Measurements from ENCODE around the gene TLR6.

Gene TLR6

GRCh38 chr4:38868059-38868960 is 11.7 kb upstream of the TLR6 start:
- DNase-seq, result no peak

DNA sequence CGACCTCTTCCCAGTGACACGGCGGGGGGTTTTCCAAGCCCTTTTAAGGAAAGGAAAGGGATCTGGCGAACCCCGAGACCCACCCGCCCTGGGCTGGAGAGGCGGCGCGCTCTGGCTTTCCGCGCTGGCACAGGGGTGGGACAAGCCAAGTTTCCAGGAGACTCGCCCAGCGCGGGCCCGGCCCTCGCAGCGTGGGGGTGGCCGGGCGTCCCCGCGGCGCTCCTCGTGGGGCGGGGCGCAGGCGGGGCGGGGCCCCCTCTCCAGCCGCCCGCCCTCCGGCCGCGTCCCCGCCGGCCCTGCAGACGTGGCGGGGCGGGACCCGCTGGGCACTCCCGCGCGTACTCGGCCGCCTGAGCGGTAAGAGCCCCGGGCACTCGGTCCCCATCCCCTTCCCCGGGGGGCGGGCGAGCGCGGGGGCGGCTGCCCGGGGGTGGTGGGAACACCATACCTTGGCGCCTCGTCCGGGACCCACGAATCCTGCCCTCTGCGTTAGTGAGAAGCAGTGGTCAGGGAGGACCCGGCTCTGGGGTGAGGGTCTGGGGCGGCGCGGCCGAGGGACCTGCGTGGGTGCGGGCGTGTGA is 11.0 kb upstream of the TLR6 start, which contains the start of gene FAM114A1:
TSS of gene FAM114A1 (plus strand) at position 329 of the 581 bp plus-strand sequence. CDS start 10,273 bp downstream, outside the sequence.
- peak in 1 of 4 experiments; percentile 22 for DNase-seq

GRCh38 chr4:38866973-38867477 is 10.4 kb upstream of the TLR6 start:
- DNase-seq, result no peak

DNA sequence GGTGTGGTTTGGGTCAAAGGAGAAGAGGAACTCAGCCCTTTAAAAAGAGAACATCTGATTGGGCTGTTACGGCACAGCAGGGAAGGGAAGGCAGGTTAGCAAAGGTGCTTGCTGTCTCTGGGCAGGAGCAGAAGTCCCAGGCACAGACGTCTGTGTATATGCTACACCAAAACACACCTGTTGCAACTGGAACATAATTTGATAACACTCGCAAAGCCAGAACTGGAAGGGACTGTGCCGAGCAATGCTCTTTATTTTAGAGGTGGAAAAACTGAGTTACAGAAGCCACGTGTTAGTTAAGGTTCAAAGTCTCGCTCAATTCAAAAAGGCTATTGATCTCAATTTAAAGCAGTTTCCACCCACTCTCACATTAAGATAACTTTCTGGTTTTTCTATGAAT is 8.8 kb upstream of the TLR6 start:
- DNase-seq, result no peak

DNA sequence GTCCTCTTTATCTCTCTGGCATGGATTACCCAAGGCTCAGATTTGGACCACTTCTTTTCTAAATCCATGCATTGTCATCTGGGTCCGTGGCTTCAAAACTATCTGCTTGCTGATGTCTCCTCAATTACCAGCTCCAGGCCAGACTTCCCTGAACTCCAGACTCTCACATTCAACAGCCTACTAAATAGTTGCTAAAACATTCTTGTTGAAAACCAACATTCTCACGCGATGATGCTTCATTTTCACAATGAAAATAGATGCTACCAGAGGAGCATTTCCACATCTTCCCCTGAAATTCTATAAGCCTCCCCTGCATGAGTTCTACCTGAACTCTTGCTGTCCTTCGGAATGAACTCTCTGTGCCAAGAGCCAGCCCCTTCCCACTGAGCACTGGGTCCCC is 5.2 kb upstream of the TLR6 start:
- DNase-seq, result no peak

- DNase-seq, result peak in 2 of 4 experiments; percentile 9 to 26
Observed at GRCh38 chr4:38860788-38861424, 4.3 kb upstream of the TLR6 start.

DNA sequence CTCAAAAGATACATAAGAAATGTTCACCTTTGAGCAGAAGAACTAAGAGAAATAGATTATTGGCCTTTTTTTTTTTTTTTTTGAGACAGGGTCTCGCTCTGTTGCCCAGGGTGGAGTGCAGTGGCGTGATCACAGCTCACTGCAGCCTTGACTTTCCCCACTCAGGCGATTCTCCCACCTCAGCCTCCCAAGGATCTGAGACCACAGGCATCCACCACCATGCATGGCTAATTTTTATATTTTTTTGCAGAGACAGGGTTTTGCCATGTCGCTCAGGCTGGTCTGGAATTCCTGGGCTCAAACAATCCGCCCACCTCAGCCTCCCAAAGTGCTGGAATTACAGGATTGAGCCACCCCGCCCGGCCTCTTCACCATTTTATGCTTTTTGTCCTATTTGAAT is 2.9 kb upstream of the TLR6 start:
- no peak for DNase-seq

DNA sequence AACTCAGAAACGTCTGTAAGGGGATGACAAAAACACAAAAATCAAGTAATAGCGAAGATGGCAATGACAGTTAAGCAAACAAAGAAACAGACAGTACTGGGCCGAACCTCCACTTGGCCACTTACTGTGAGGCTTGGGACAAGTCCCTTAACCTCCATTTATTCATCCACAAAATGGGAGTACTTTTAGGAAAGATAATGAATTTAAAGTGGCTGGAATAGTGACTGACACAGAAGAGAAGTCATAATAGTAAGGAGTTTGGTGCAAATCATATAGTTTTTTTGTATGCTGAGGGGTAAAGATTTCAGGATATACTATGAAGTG is 1.4 kb upstream of the TLR6 start:
- DNase-seq, result no peak

DNA sequence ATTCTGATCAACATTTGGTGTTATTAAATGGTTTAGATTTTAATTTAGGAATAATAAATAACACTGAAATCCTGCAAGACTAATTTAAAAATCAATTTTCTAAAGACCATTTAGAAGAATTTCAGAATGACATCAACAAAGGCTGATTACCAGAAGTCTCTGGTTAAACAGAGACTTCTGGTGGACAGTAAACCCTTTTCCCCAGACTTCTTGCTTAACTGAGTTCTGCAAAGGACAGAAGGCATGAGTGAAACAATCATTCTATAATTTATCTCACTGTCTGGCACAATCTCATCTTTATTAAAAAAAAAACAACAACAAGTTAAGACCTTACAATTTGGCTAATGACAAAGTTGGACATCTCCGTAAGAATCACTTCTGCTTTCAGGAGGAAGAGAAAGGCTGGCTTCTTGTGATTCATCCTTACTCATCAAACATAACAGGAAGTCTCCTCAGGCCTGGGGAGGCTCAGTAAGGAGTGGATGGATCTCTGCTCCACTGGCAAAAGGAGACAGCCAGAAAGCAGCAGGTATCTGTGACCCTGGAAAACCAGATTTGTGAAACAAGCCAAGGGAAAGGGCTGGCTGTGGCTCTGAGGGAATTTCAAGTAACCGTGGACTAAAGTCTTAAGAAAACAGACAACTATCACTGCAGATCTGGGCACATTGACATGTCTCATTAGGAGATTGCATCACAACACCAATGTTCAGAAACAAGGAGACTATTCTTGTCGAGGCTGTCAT is 908 bp upstream of the TLR6 start:
- no peak for DNase-seq

- no peak for DNase-seq
Observed at GRCh38 chr4:38856046-38856445, 571 bp downstream of the TLR6 start.

GRCh38 chr4:38855466-38855865 is 1.2 kb downstream of the TLR6 start:
- DNase-seq, result no peak

- no peak for DNase-seq
Observed at GRCh38 chr4:38846015-38846414, 10.6 kb downstream of the TLR6 start.

DNA sequence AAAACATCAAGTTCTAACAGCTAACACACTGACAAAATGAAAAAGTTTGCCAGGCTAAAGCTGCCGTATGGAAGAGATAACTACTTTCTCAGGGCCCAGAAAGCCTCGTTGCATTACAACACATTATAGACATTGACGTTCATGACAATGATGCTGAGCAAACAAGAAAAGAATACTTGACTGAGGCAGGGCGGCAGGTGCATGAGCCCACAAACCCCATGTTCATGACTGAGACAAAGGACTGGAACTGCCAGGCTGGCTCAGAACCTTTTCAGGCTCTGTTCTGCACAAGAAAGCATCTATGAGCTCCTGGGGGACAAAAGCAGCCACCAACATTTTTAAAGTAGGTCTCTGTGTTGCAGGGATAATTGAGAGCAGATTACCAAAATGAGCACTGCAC is 13.6 kb downstream of the TLR6 start:
- no peak for DNase-seq

- DNase-seq, result no peak
Observed at GRCh38 chr4:38837849-38838248, 18.8 kb downstream of the TLR6 start.

DNA sequence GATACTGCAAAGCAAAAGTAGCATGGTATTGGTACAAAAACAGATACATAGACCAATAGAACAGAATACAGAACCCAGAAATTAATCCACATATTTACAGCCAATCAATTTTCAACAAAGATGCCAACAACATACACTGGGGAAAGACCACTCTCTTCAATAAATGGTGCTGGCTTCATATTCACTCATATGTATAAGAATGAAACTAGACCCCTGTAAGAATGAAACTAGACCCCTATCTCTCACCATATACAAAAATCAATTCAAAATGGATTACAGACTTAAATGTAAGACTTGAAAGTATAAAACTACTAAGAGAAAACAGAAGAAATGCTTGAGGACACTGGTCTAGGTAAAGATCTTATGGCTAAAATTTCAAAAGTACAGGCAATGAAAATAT is 19.3 kb downstream of the TLR6 start:
- no peak for DNase-seq

DNA sequence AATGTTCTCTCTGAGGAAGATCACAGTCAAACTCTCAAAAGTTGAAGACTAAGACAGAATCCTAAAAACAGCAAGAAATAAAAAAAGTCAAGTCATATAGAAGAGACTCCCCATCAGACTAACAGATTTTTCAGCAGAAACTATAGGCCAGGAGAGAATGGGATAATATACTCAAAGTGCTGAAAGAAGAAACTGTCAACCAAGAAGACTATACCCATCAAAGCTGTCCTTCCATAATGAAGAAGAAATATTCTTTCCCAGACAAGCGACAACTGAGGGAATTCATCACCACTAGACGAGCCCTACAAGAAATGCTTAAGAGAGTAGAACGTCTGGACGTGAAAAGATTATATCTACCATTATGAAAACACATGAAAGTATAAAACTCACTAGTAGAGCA is 22.0 kb downstream of the TLR6 start:
- DNase-seq, result no peak

- DNase-seq, result no peak
Observed at GRCh38 chr4:38832624-38833528, 23.7 kb downstream of the TLR6 start.

GRCh38 chr4:38832206-38832605 is 24.4 kb downstream of the TLR6 start:
- no peak for DNase-seq

DNA sequence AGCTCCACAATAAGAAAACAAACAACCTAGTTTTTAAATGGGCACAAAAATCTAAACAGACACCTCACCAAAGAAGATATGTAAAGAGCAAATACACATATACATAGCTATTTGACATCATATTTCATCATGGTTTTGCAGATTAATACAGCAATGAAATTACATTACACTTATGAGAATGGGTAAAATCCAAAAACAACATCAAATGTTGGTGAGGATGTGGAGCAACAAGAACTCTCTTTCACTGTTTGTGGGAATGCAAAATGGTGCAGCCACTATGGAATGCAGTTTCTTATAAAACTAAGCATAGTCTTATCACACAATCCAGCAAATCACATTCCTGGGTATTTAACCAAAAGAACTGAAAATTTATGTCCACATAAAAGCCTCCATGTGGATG is 25.0 kb downstream of the TLR6 start:
- DNase-seq, result no peak

DNA sequence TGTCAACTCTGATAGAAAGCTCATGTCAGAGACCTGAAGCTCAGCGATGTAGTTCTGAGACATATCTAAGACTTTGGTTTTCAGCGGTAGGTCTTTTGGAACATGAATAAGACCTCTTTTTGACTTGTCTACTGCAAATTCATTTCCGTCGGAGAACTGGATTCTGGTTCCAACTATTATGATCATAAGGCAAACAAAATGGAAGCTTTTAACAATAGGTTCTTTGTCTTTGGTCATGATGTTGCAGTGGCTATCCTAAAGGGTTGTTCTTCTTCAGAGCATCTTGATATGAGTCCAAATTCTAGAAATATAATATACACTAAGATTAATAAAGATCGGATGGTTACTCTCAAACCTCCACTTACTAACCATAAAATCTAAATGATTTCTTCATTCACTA is 27.4 kb downstream of the TLR6 start:
- no peak for DNase-seq

- no peak for DNase-seq
Observed at GRCh38 chr4:38823766-38824165, 32.9 kb downstream of the TLR6 start.

DNA sequence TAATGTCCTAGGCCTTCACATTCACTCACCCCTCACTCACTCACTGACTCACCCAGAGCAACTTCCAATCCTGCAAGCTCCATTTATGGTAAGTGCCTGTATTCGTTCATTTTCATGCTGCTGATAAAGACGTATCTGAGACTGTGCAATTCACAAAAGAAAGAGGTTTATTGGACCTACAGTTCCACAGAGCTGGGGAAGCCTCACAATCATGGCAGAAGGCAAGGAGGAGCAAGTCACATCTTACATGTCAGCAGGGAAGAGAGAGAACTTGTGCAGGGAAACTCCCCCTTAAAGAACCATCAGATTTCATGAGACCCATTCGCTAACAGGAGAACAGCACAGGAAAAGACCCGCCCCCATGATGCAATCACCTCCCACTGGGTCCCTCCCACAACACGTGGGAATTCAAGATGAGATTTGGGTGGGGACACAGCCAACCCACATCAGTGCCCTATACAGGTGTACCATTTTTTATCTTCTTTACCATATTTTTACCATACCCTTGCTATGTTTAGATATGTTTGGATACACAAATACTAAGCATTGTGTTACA is 33.8 kb downstream of the TLR6 start:
- no peak for DNase-seq
